Osteoblast (primary cell): Measurements from ENCODE around the gene PSMD2. TPM values are rescaled to one million over a fixed set of nuclear protein-coding genes. Genes with fewer than 3 reads are reported as not detected.

Experiments used
- DNase-seq: peaks from one replicate; pipeline ENCODE4 v3.0.0; 2011; ENCODE audit warnings: low spot score, mixed read lengths; ENCODE audit not compliant: insufficient read length; ENCODE audit errors: missing footprints
- H2AFZ ChIP-seq: 2 replicates; pipeline ENCODE4 v1.6.0; 2011; ENCODE audit warnings: mild to moderate bottlenecking, low read length
- H3K27ac ChIP-seq: 2 replicates; pipeline ENCODE4 v1.5.1; 2011; ENCODE audit warnings: mild to moderate bottlenecking, low read depth, low read length, moderate library complexity
- H3K27me3 ChIP-seq: 2 replicates; pipeline ENCODE4 v1.6.0; 2012; ENCODE audit warnings: mild to moderate bottlenecking, control low read depth, inconsistent platforms, low read length, moderate library complexity; ENCODE audit not compliant: insufficient read depth
- H3K36me3 ChIP-seq: 2 replicates; pipeline ENCODE4 v1.5.1; 2011; ENCODE audit warnings: mild to moderate bottlenecking, low read length, control low read depth, moderate library complexity; ENCODE audit not compliant: insufficient read depth
- H3K4me1 ChIP-seq: 2 replicates; pipeline ENCODE4 v1.5.1; 2011; ENCODE audit warnings: mild to moderate bottlenecking, low read length, control low read depth, moderate library complexity; ENCODE audit not compliant: insufficient read depth
- H3K4me2 ChIP-seq: 2 replicates; pipeline ENCODE4 v1.6.0; 2011; ENCODE audit warnings: mild to moderate bottlenecking, low read length; ENCODE audit not compliant: insufficient read depth
- H3K4me3 ChIP-seq: fragments of 200-600 bp; sonication (generic); 3 replicates; pipeline ENCODE4 v1.5.1; 2012; ENCODE audit warnings: mild to moderate bottlenecking, low read length, inconsistent platforms; ENCODE audit not compliant: insufficient read depth
- H3K79me2 ChIP-seq: 2 replicates; pipeline ENCODE4 v1.6.0; 2012; ENCODE audit warnings: mild to moderate bottlenecking, low read length, control low read depth, inconsistent platforms; ENCODE audit not compliant: insufficient read depth
- H3K9me3 ChIP-seq: 2 replicates; pipeline ENCODE4 v1.5.1; 2011; ENCODE audit warnings: low read depth, low read length, control low read depth
- H4K20me1 ChIP-seq: 2 replicates; pipeline ENCODE4 v1.6.0; 2012; ENCODE audit warnings: mild to moderate bottlenecking, low read length, control low read depth; ENCODE audit not compliant: insufficient read depth
- total RNA-seq: library from RNA; depleted of rRNA; stranded (reverse); fragments of >200 nt; gene quantifications from 2 replicates; pipeline ENCODE4 v1.2.3, GENCODE V29; 2012
- TF ChIP-seq, protein P1 (sequence below): IDR thresholded peaks from 2 replicates; pipeline ENCODE4 v1.5.1; 2011; ENCODE audit warnings: mild to moderate bottlenecking, low read depth, low read length, moderate library complexity; ENCODE audit errors: extremely low read depth

The PSMD2 gene
- total RNA-seq, 1 donor, result 301 TPM

DNA sequence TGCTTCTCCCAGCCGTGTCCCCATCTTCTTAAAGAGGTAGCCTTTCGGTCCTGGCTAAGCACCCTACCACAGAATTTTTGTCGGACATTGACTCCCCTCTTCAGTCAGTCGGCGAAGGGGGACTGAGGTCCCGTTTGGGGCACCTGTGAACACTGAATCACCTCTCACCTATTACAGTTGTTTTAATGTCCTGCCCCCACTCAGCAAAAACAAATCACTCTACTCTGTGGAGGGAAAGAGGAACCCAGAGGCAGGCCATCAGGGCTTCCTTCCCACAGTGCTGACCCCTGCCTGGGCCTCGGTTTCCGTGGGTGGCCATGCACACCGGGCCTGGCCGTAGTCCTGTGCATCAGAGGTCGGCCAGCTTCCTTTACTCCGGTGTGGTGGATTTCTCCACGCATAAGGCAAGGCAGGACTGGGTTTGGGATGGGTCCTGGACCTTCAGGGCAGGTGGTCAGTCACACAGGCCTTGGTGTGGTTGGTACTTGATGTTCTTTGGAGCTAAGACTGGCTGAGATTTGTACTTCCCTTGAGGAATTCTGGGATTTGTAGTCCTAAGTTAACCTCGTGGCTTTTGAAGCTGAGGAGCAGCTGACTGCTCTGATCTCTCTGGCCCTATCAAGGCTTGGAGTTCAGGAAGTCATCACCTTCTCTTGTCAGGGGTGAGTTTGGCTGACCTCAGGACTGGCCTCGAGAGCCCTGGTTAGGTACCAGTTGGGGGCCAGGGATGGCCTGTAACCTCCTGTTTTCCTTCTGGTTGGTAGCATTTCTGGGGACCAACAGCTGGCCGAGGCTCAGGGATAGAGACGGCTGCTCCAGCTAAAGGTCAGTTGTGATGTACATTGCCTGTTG lies 37.7 kb downstream of the PSMD2 start:
- Histone ChIP-seq H3K27ac (peak overlapping the region; percentile 97), H3K4me3 (peak overlapping the region; percentile 77), H3K9me3 (no peaks in the 10 kb centered on the region), H4K20me1 (peaks cover 33% of the 10 kb centered on the region), H3K79me2 (peaks cover 64% of the 10 kb centered on the region), H2AFZ (no peak overlapping the region), H3K36me3 (peaks cover 43% of the 10 kb centered on the region), H3K27me3 (no peaks in the 10 kb centered on the region), H3K4me1 (peaks cover 61% of the 10 kb centered on the region), H3K4me2 (peak overlapping the region; percentile 94)
- TF ChIP-seq, protein P1, sequence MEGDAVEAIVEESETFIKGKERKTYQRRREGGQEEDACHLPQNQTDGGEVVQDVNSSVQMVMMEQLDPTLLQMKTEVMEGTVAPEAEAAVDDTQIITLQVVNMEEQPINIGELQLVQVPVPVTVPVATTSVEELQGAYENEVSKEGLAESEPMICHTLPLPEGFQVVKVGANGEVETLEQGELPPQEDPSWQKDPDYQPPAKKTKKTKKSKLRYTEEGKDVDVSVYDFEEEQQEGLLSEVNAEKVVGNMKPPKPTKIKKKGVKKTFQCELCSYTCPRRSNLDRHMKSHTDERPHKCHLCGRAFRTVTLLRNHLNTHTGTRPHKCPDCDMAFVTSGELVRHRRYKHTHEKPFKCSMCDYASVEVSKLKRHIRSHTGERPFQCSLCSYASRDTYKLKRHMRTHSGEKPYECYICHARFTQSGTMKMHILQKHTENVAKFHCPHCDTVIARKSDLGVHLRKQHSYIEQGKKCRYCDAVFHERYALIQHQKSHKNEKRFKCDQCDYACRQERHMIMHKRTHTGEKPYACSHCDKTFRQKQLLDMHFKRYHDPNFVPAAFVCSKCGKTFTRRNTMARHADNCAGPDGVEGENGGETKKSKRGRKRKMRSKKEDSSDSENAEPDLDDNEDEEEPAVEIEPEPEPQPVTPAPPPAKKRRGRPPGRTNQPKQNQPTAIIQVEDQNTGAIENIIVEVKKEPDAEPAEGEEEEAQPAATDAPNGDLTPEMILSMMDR, result no peak
- DNase-seq, result peak; percentile 95

DNA sequence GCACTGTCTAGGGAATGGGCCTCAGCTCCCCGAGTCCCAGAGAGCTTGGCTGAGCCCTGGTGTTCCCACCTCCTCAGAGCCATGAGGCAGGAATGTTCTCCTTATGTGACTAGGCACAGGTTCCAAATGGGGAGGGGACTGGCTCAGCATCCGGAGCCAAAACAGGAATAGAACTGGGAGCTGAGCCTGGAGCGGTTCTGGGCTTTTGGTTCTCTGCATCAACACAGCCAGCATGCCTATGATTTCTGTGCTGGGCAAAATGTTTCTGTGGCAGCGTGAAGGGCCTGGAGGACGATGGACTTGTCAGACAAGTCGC lies 38.3 kb downstream of the PSMD2 start, which contains the start of gene FAM131A:
FAM131A (plus strand) TSS at position 202 of the 316 bp plus-strand sequence; CDS start at position 233, 31 bp downstream.
- Histone ChIP-seq H3K4me1 (peaks cover 55% of the 10 kb centered on the region), H3K27me3 (no peaks in the 10 kb centered on the region), H3K27ac (peak within 1 kb of the TSS; percentile 97), H3K9me3 (no peaks in the 10 kb centered on the region), H3K36me3 (peaks cover 42% of the 10 kb centered on the region), H3K4me3 (peak within 1 kb of the TSS; percentile 77), H4K20me1 (peaks cover 27% of the 10 kb centered on the region), H3K4me2 (peak within 1 kb of the TSS; percentile 94), H2AFZ (peak within 1 kb of the TSS; percentile 45), H3K79me2 (peaks cover 59% of the 10 kb centered on the region)
- TF ChIP-seq, protein P1, result no peak
- peak; percentile 88 for DNase-seq

- peak overlapping the region; percentile 45 for H2AFZ ChIP-seq
- peaks cover 49% of the 10 kb centered on the region for H3K4me1 ChIP-seq
- H3K9me3 ChIP-seq, result no peaks in the 10 kb centered on the region
- H3K36me3 ChIP-seq, result peaks cover 39% of the 10 kb centered on the region
- H3K27ac ChIP-seq, result peak overlapping the region; percentile 97
- H3K27me3 ChIP-seq, result no peaks in the 10 kb centered on the region
- no peak for DNase-seq
- H3K4me3 ChIP-seq, result peak overlapping the region; percentile 59
- peaks cover 25% of the 10 kb centered on the region for H4K20me1 ChIP-seq
- peaks cover 53% of the 10 kb centered on the region for H3K79me2 ChIP-seq
- TF ChIP-seq, protein P1, result no peak
- peak overlapping the region; percentile 94 for H3K4me2 ChIP-seq
Measured at GRCh38 chr3:184337981-184338380, 38.9 kb downstream of the PSMD2 start.

- Histone ChIP-seq H3K4me3 (peak overlapping the region; percentile 59), H3K27me3 (no peaks in the 10 kb centered on the region), H3K79me2 (peaks cover 47% of the 10 kb centered on the region), H3K36me3 (peaks cover 37% of the 10 kb centered on the region), H3K27ac (peak overlapping the region; percentile 97), H3K4me1 (peaks cover 45% of the 10 kb centered on the region), H3K9me3 (no peaks in the 10 kb centered on the region), H3K4me2 (peak overlapping the region; percentile 94), H2AFZ (peak overlapping the region; percentile 46), H4K20me1 (peaks cover 22% of the 10 kb centered on the region)
- TF ChIP-seq, protein P1, result no peak
- peak; percentile 96 for DNase-seq
Measured at GRCh38 chr3:184338511-184338945, 39.5 kb downstream of the PSMD2 start.
